HG02798 (cell line): ENCODE data around the gene RCOR3.
"Not testable (repeated sequence)": the region's sequence is repeated elsewhere in the genome, so short reads cannot be mapped to it uniquely, and the experiment has no call there.

Experiments used
- ATAC-seq: cut with Tn5 transposase; IDR thresholded peaks from one replicate; pipeline ENCODE4 v1.9.1; 2021; ENCODE audit warnings: mild to moderate bottlenecking; ENCODE audit not compliant: unreplicated experiment, poor library complexity

The RCOR3 gene

GRCh38 chr1:211259638-211260126 is 516 bp downstream of the RCOR3 start:
- ATAC-seq = no peak

- peak; percentile 40 for ATAC-seq
These were observed 1.3 kb downstream of the RCOR3 start for GRCh38 chr1:211260141-211261107.

GRCh38 chr1:211261229-211261628 is 2.1 kb downstream of the RCOR3 start:
- no peak for ATAC-seq

- ATAC-seq = not testable (repeated sequence)
These were observed 3.9 kb downstream of the RCOR3 start for GRCh38 chr1:211263022-211263421.

- ATAC-seq = no peak
These were observed 8.2 kb downstream of the RCOR3 start for GRCh38 chr1:211267204-211267857.

- ATAC-seq = no peak
These were observed 20.2 kb downstream of the RCOR3 start for GRCh38 chr1:211279340-211279739.

GRCh38 chr1:211280910-211281309 is 21.7 kb downstream of the RCOR3 start:
- no peak for ATAC-seq

- no peak for ATAC-seq
These were observed 22.3 kb downstream of the RCOR3 start for GRCh38 chr1:211281320-211282022.

- ATAC-seq = no peak
These were observed 22.8 kb downstream of the RCOR3 start for GRCh38 chr1:211282023-211282373.

- ATAC-seq = no peak
These were observed 26.0 kb downstream of the RCOR3 start for GRCh38 chr1:211285196-211285595.

- no peak for ATAC-seq
These were observed 28.1 kb downstream of the RCOR3 start for GRCh38 chr1:211287218-211287617.

GRCh38 chr1:211292411-211292810 is 33.2 kb downstream of the RCOR3 start:
- no peak for ATAC-seq

- ATAC-seq = no peak
These were observed 37.2 kb downstream of the RCOR3 start for GRCh38 chr1:211296396-211296795.

GRCh38 chr1:211305044-211305443 is 45.9 kb downstream of the RCOR3 start:
- ATAC-seq = peak; percentile 93

- ATAC-seq = no peak
These were observed 50.5 kb downstream of the RCOR3 start for GRCh38 chr1:211309617-211310016.

GRCh38 chr1:211313392-211313791 is 54.2 kb downstream of the RCOR3 start:
- no peak for ATAC-seq

GRCh38 chr1:211318576-211319280 is 59.6 kb downstream of the RCOR3 start:
- ATAC-seq = no peak

- no peak for ATAC-seq
These were observed 60.7 kb downstream of the RCOR3 start for GRCh38 chr1:211319892-211320291.

GRCh38 chr1:211320980-211321379 is 61.8 kb downstream of the RCOR3 start:
- ATAC-seq = peak; percentile 33

- ATAC-seq = not testable (repeated sequence)
These were observed 62.5 kb downstream of the RCOR3 start for GRCh38 chr1:211321646-211322045.
